Endothelial cell of umbilical vein (primary cell): ENCODE data around the gene CIDEC. TPM values are rescaled to one million over a fixed set of nuclear protein-coding genes. Genes with fewer than 3 reads are reported as not detected.
"Not testable (repeated sequence)": the region's sequence is repeated elsewhere in the genome, so short reads cannot be mapped to it uniquely, and the experiment has no call there.

ENCODE experiments used
- BruUV-seq: library from RNA; stranded (reverse); fragments of 400-500 nt; replicated peaks from 2 replicates; lab custom pipeline; 2021; lab: Mats Ljungman, UMichigan
- CTCF ChIA-PET: fragments of 300-600, 350-600 bp; sonication (Branson Sonifier 250); formaldehyde crosslinking; loops from one replicate; lab custom pipeline; 2021; ENCODE audit warnings: antibody characterized with exemption, inconsistent platforms; lab: Charles Lee
- POLR2A ChIA-PET: fragments of 300-600, 350-600 bp; sonication (Branson Sonifier 250); formaldehyde crosslinking; loops from one replicate; lab custom pipeline; 2021; ENCODE audit warnings: antibody characterized with exemption, inconsistent platforms; lab: Charles Lee
- DNase-seq: peaks from one replicate; pipeline ENCODE4 v3.0.0-alpha.2; 2011; ENCODE audit warnings: low read depth, low spot score
- FAIRE-seq: peaks from 2 replicates; lab custom pipeline; 2011; peaks lifted over from hg19 to GRCh38; lab: Jason Lieb, UNC
- H2AFZ ChIP-seq: 2 replicates; pipeline ENCODE4 v1.6.0; 2012; ENCODE audit warnings: low read depth, low read length, control low read depth, inconsistent platforms
- H3K27ac ChIP-seq: 2 replicates; pipeline ENCODE4 v1.5.1; 2011; ENCODE audit warnings: low read depth, mild to moderate bottlenecking, control low read depth, low read length, moderate library complexity; ENCODE audit not compliant: insufficient read depth
- H3K27me3 ChIP-seq, 2 experiments: 2 replicates each; pipeline versions ENCODE4 v1.6.0 to v1.6.1; 2011; ENCODE audit warnings: low read length in 2 of 2, mixed read lengths in 1 of 2; ENCODE audit not compliant: control insufficient read depth in 2 of 2, insufficient read depth in 2 of 2
- H3K36me3 ChIP-seq, 2 experiments: 2 replicates in 1 of 2; 3 replicates in 1 of 2; pipeline ENCODE4 v1.5.1; 2011; ENCODE audit warnings: low read length in 2 of 2, mild to moderate bottlenecking in 1 of 2, moderate library complexity in 1 of 2; ENCODE audit not compliant: control insufficient read depth in 2 of 2, insufficient read depth in 2 of 2; ENCODE audit errors: extremely low read depth in 1 of 2
- H3K4me1 ChIP-seq: 3 replicates; pipeline ENCODE4 v1.5.1; 2011; ENCODE audit warnings: mild to moderate bottlenecking, low read length; ENCODE audit not compliant: control insufficient read depth, insufficient read depth; ENCODE audit errors: extremely low read depth
- H3K4me2 ChIP-seq: 2 replicates; pipeline ENCODE4 v1.6.1; 2011; ENCODE audit warnings: low read length, control low read depth, mixed read lengths; ENCODE audit not compliant: insufficient read depth
- H3K4me3 ChIP-seq, 3 experiments: fragments of 200-600 bp in 1 of 3; sonication (generic), shearing (Covaris generic) in 1 of 3; replicated peaks in 1 of 3; 2 replicates each; pipeline ENCODE4 v1.5.1; 2011 to 2016; ENCODE audit warnings: control low read depth in 3 of 3, low read length in 3 of 3, mild to moderate bottlenecking in 2 of 3, inconsistent platforms in 1 of 3, low read depth in 1 of 3, moderate library complexity in 1 of 3; ENCODE audit not compliant: insufficient read depth in 1 of 3
- H3K79me2 ChIP-seq: 2 replicates; pipeline ENCODE4 v1.6.0; 2012; ENCODE audit warnings: low read length, inconsistent platforms; ENCODE audit not compliant: control insufficient read depth, insufficient read depth
- H3K9ac ChIP-seq: replicated peaks from 2 replicates; pipeline ENCODE3; 2011; ENCODE audit warnings: low read length, control low read depth; ENCODE audit not compliant: insufficient read depth; ENCODE audit errors: extremely low read depth
- H3K9me1 ChIP-seq: replicated peaks from 3 replicates; pipeline ENCODE4 v1.6.0; 2011; ENCODE audit warnings: mild to moderate bottlenecking, low read length; ENCODE audit not compliant: control insufficient read depth, insufficient read depth; ENCODE audit errors: extremely low read depth
- H3K9me3 ChIP-seq: replicated peaks from 2 replicates; pipeline ENCODE4 v1.5.1; 2012; ENCODE audit warnings: low read length, inconsistent platforms; ENCODE audit not compliant: control insufficient read depth, insufficient read depth
- H4K20me1 ChIP-seq: replicated peaks from 2 replicates; pipeline ENCODE3; 2011; ENCODE audit warnings: mild to moderate bottlenecking, low read length; ENCODE audit not compliant: control insufficient read depth, insufficient read depth; ENCODE audit errors: extremely low read depth
- EZH2 ChIP-seq: IDR thresholded peaks from 2 replicates; pipeline ENCODE4 v1.6.1; 2012; ENCODE audit warnings: borderline replicate concordance, low read depth, mild to moderate bottlenecking, moderate library complexity, low read length, inconsistent platforms; ENCODE audit not compliant: severe bottlenecking
- GATA2 ChIP-seq: IDR thresholded peaks from 2 replicates; pipeline ENCODE4 v1.7.0; 2011; ENCODE audit warnings: low read depth, mild to moderate bottlenecking, moderate library complexity, mixed read lengths, low read length; ENCODE audit not compliant: insufficient read length, insufficient read depth
- dilution Hi-C: fragments of 300-500 bp; cut with MboI; formaldehyde crosslinking; loops from one replicate; pipeline ENCODE4 v1.15.0; 2019; ENCODE audit warnings: low sequenced_read_pairs; ENCODE audit not compliant: extremely low pct_ligation_motif_present
- intact Hi-C: fragments of 100-400 bp; cut with micrococcal nuclease; formaldehyde crosslinking; loops from one replicate; pipeline ENCODE4 v1.10.0; 2022
- polyA plus RNA-seq, 4 experiments: library from polyadenylated mRNA; depleted of rRNA in 3 of 4; stranded (reverse) in 3 of 4; unstranded in 1 of 4; fragments of >200 nt; gene quantifications; 2 replicates each; pipeline versions ENCODE4 v1.2.1 to v1.2.3, GENCODE V29; 2011 to 2012; ENCODE audit warnings: missing spikeins in 1 of 4
- total RNA-seq: library from RNA; stranded (reverse); gene quantifications from 2 replicates; pipeline ENCODE4 v1.2.3, GENCODE V29; 2021

Gene CIDEC
- total and polyA plus RNA-seq, 2 donors (not counting 3 experiments of a cell fraction or from before 2014, with no cell fraction given), result 0.14 TPM; not detected in 1

DNA sequence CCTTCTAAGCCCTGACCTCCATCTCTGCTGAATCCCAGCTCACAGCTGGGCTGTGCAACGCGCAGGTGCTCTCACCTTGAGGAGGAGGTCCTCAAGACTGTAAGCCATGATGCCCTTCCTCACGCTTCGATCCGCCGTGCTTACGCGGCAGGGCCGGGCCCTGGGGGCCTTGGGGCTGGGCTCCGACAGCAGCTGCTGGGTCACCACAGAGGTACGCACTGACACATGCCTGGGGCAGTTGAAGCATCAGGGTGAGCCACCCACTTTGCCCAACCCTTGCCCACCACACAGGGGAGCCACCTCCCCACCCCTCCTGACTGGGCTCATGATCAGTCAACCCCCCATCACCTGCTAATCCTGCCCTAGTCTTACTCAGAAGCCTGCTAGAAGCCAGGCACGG lies 3.1 kb downstream of the CIDEC start:
- H3K9me3 ChIP-seq, result no peaks in the 10 kb centered on the region
- no peaks in the 10 kb centered on the region for H3K4me1 ChIP-seq
- ChIA-PET CTCF (no interaction called here), POLR2A (no interaction called here)
- dilution Hi-C loops (no loop called here), intact Hi-C loops (no loop called here)
- no peak overlapping the region for H3K27ac ChIP-seq
- H3K9me1 ChIP-seq, result no peaks in the 10 kb centered on the region
- no peaks in the 10 kb centered on the region for H3K36me3 ChIP-seq
- no peak overlapping the region for H3K9ac ChIP-seq
- H3K4me2 ChIP-seq, result no peak overlapping the region
- H4K20me1 ChIP-seq, result no peaks in the 10 kb centered on the region
- BruUV-seq, result no TSS peak
- H3K79me2 ChIP-seq, result no peaks in the 10 kb centered on the region
- FAIRE-seq (no peak), DNase-seq (no peak)
- no peak for TF ChIP-seq EZH2
- no peak for TF ChIP-seq GATA2
- H3K4me3 ChIP-seq, result no peak overlapping the region
- no peak overlapping the region for H2AFZ ChIP-seq
- H3K27me3 ChIP-seq, result no peaks in the 10 kb centered on the region

GRCh38 chr3:9876255-9876654 lies 3.8 kb downstream of the CIDEC start:
- DNase-seq, H3K27ac ChIP-seq, H3K4me2 ChIP-seq, H3K9me3 ChIP-seq, dilution Hi-C loops, BruUV-seq, H3K4me3 ChIP-seq, FAIRE-seq, H3K79me2 ChIP-seq, intact Hi-C loops, H3K4me1 ChIP-seq, H3K9ac ChIP-seq, POLR2A ChIA-PET, H3K9me1 ChIP-seq, H3K27me3 ChIP-seq, H3K36me3 ChIP-seq, H2AFZ ChIP-seq, H4K20me1 ChIP-seq: not testable (repeated sequence)
- CTCF ChIA-PET, result interaction anchor here (0.9 kb wide), 1 partner anchor 18 kb away, joined by 6 read pairs; no protein-coding TSS in a partner anchor
